Femur (tissue), 1 donor: Measurements from ENCODE around the gene C1orf21.

Experiments used
- DNase-seq: peaks from one replicate; pipeline ENCODE4 v3.0.0-alpha.2; 2017

The C1orf21 gene

DNA sequence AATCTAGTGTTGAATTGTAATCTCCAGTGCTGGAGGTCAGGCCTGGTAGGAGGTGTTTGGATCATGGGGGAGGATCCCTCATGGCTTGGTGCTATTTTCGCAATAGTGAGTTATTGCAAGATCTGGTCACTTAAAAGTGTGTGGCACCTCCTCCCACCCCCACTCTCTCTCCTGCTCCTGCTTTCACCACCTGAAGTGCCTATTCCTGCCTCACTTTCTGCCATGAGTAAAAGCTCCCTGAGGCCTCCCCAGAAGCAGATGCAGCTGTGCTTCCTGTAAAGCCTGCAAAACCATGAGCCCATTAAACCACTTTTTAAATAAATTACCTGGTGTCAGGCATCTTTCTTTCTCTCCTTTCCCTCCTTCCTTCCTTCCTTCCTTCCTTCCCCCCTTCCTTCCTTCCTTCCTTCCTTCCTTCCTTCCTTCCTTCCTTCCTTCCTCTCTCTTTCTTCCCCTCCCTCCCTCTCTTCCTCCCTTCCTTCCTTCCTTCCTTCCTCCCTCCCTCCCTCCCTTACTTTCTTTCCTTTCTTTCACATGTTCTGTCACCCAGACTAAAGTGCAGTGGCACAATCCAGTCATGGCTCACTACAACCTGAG is 172.4 kb downstream of the C1orf21 start:
- no peak for DNase-seq

DNA sequence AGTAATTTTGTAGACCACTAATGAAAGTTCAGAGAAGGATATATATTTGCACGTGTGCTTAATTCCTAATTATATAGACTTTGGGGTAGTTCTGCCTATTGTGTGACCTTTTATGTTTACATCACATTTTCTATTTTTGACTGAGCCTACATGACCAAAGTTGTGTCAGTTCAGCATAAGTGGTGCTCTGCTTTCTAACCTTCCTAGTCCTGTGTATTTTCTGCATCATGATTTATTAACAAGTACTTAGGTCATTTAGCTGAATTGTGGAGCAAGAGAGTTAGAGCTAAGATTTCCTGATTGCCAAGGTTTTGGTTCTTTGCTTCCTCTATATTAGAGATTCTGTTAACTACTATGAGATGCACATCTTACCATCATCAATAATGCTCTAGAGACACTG is 176.0 kb downstream of the C1orf21 start:
- DNase-seq = no peak

DNA sequence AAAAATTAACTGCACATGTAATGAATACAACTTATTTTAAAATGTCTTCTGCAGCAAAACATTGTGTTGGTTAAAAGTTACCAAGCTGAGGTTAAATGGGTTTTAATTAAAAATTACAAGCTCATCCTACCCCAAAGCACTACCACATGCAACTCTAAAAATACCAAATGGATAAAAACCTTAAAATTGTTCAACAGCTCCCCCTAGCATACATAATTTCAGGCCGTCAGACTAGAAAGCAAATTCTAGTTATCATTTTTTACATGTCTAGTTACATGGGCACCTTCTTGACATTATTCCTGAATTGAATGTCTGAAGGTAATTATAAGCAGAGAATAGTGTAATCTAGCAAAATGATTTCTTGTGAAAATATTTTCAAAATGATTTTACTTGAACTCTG is 176.5 kb downstream of the C1orf21 start:
- no peak for DNase-seq

DNA sequence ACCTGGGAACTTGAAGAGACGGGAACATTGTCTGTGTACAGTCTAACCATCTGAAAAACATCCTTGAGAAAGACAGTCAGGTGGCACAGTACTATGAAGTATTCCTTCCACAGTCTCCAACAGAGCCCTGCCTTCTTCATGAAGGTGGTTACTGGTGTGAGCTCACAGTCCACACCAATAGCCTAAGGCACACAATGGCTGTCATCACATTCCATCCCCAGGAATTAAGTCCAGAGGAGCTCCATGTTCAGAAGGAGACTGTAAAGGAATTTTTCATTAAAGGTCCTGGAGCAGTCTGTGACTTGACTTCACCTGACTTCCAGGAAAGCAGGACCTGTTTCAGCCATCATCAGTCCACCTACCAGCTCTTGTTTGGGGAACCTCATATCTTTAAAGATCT is 180.2 kb downstream of the C1orf21 start:
- DNase-seq = no peak

DNA sequence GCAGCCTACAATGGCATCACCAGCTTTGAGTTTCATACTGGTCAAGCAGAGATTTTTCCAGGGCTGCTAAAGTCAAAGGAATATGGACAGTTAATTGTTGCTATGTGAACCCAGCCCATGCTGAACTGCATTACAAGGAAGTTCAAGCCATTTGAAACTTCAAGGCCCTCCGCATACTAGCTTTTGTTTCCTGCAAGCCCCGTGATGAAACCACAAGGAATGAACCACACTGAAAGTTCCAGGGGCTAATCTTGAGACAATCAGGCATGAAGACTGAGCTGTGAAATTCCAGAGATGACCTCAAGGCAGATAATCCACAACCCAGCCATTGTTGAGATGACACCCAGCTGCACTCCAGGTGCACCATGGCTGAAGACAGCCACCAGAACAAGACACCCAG is 180.8 kb downstream of the C1orf21 start:
- DNase-seq = no peak

DNA sequence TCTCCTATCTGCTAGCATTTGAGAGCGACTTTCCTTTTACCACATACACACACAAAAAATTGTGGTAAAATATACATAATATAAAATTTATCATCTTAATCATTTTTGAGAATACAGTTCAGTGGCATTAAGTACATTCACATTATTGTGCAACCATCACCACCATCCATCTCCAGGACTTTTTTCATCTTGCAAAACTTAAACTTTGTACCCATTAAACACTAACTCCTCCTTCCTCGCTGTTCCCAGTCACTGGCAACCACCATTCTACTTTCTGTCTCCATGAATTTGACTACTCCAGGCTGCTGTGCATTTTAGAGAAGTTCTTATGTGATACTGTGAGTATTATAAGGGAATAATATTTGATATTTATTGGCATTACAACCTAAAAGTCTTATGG is 181.3 kb downstream of the C1orf21 start:
- DNase-seq = no peak

DNA sequence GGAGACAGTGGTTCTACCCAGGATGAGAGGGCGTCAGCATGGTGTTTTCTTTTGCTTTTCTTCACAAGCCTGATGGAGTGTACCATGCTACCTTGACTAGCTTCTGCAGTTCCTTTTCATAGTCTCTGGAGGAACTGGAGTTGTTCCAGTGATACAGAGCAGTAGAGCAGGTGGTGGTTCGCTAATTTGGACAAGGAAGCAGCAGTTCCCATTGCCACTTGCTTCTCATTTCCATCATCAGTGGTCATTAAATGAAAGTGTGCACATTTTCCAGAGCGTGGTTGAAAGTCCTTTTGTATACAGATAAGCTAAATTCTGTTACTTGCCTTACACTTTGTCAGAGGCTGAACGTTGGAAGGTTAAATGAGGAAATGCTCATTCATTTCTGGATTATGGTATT is 182.3 kb downstream of the C1orf21 start:
- DNase-seq = no peak

DNA sequence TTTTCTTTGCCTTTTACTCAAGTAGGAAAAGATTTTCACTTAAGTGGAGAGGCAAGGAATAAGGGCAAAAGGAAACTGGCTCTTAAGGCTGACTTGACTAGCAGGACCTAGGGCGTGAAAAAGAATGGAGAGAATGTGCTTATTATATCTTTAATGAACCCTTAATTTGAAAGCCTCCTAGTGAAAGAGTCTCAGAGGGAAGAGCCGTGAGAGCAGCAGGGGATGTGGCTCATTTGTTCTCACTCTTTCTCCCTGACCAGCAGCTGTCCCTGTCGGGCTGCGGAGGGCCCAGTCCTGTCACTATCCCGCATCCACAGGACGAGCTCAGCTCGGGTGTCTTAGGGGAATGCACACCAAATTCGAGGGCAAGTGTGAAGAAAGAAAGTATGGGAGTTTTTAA is 187.8 kb downstream of the C1orf21 start:
- no peak for DNase-seq

DNA sequence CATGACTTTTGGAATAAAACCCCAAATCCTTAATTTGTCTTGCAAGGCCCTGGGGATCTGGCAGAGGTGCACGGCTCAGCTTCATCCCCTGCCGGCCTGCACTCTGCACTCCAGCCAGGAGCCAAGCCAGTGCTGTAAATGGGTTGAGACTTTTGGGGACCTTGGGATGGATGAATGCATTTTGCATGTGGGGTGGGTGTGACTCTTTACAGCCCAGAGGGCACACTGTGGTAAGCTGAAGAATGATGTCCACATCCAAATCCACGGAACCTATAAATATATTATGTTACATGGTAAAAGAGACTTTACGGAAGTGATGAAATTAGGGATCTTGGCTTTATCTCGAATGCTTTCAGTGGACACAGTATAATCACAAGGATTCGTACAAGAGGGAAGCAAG is 190.0 kb downstream of the C1orf21 start:
- DNase-seq = no peak

DNA sequence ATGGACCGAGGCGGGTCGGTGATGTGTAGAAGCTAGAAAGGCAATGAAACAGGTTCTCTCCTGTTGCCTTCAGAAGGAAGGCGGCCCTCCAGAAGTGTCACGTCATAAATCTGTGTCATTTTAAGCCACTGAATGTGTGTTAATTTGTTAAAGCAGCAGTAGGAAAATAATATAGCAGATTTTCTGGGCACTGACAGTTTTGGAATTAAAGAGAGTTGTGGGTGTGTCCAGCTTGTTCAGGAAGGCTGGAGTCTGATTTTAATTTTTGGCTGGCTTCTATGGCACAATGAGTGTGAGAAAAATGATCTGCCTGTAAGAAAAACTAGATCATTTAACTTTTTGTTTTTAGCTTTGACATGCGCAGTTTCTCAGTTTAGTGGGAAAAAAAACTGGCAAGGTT is 190.5 kb downstream of the C1orf21 start:
- DNase-seq = peak; percentile 51

DNA sequence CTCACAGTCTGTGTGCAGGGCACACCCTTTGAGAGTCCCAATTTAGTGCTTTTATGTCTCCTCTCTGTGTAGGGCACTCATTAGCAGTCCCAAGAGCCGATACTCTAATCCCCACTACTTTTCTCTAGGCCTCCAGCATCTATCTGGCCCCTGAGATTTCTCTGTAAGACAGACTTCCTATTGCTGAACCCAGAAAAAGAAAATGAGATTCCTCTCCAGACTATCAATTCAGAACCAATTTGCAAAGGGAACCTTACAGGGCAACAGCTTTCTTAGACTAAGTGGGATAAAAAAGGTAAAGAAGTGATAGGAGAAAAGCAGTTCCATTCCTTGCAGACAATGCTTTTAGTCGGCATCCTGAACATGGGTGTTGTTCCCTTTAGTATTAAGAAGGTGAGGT is 195.6 kb downstream of the C1orf21 start:
- DNase-seq = no peak

DNA sequence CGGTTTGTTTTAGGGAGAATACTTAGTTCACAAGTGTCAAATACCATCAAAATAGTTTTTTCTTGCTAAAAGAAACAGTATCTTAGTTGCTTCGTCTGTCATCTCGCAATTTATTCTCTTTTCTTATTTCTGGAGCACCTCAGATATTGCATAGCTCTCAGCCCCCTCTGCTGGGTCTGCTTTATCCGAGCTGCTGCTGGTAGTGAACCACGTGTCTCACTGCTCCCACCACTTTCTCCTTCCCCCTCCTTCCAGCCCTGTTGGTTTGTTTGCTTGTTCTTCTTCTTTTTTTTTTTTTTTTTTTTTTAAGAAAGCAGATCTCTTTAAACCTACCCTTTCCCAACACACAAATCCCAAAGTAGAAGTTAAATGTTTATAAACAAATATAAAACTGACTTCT is 197.0 kb downstream of the C1orf21 start:
- DNase-seq = no peak

DNA sequence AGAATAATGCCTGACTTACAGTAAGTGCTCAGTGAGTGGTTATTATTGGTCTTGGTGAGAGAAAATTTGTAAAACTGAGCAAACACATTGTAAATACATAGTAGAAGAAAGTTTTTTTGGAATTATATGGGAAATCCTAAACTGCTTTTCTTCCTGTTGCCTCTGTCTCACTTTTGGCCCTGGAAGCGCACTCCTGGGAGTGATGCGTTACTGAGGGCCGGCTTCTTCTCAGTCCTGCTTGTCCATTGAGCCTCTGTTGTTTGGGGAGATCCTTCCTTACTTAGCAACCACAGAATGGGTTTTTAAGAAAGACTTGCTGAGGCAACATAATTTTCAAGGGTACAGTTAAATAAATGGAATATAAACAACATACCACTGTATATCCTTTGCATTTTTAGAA is 201.9 kb downstream of the C1orf21 start:
- peak; percentile 37 for DNase-seq

DNA sequence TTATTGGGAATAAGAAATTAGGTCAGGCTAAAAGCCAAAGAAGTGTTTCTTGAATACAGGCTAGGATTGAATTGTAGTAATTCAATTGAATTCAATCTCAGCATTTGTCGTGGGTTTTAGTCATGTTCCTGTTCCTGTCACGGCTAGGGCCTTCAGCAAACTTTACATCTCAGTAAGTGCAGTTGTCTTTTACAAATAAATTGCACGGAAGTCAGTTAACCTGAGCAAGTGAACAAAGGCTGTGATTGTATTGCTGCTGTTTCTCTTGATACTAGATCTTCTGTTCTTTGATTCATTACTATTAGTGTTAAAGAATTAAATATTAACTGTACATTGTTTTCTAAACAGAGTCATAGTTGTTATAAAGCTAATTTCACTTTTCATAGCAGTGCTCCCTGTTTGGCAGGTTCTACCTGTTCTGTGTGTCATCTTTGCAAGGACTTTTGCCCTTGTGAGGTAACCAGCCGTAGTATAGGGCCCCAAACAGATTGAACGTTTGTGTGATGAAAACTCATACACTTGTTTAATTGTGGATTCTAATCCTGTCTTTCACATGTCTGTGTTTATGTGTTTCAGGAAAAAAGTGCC is 203.4 kb downstream of the C1orf21 start:
- no peak for DNase-seq

DNA sequence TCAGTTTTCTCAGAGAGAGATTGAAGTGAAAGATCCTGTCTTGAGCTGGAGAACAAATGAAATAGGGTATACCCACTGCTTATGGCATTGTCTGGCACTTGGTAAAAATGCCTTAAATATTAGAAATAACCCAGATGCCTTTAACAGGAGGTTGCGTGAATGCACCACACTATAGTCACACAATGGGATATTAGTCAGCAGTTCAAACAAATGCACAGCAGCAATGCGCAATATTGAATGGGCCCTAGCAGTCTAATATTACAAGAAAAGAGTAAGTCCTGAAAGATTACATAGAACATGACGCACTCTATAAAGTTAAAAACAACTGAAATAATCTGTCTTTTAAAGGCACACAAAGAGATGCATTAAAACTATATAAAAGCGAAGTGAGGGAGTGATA is 206.8 kb downstream of the C1orf21 start:
- DNase-seq = no peak

DNA sequence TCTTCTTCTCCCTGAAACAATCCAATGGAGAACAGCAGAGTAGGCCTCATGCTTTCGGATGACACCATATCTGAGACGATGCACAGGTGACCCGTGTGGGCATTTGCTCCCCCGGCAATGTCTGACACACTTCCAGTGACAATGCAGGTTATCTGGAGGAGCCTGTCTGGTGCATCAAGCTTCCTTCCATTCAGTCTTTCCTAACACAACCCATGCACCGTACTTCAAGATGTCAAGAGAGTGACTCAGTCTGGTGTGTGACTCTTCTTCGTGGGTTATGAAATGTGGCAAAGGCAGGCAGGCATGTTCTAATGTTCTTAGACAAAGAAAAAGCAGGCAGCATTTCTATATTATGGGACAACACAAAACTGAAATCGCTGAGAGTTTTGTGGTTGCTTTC is 208.8 kb downstream of the C1orf21 start:
- no peak for DNase-seq

DNA sequence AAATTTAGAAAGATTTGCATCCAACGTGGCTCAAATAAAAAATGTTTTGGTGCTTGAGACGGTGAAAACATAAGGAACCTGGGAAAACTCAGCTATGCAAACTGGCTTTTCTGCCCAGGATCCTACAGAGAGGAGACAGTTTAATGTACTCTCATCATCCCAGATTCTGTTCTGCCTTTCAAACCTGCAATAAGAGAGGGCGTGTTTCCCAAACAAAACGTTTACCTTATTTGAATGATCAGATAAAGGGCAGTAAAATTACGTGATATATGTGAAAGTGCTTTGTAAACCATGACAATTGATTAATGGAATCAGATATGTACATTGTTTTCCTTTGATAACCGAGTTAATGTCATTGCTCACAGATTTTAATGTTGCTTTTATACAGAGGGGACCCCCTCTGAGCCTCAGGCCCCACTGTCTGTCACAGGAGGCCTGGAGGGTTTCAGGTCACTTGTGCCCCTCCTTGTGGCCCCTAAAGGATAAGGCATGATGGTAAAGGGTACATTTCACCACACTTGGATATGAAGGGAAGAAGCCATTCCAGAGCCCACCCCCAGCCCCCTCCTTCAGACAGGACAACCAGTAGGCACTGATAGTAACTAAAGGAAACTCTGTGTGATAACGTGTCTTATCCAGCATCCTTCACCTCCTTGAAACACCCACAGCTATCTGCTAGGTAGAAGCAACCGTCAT is 210.3 kb downstream of the C1orf21 start:
- DNase-seq = no peak

DNA sequence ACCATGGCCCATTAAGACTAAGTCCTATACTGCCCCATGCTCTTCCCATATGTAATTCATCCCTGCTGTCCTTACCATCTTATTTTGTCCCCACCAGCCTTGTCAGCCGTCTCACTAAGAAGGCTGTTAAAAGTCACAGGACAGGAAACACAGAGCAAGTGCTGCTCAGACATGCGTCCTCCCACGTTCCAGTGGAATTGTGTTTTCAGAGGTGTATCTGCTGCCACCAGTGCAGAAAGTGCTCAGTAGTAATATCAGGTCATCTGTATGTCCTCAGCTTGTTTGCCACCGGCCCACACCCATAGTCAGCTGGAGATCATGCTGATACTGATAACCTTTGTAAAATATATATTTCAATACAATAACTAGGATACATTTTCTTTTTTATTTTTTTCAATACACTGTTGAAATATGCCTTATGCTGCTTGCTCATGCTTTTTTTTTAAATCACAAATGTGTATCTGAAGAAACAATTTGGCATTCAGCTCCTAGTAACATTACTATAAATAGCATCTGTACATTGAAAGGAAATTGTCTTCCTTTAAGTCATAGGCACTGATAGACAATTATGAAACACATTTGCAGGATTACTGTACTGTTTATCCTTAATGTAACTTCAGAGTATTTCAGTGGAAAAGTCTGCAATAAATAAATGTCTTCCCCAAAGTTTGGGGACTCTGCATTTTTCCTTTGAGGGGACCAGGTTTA is 211.0 kb downstream of the C1orf21 start:
- no peak for DNase-seq

DNA sequence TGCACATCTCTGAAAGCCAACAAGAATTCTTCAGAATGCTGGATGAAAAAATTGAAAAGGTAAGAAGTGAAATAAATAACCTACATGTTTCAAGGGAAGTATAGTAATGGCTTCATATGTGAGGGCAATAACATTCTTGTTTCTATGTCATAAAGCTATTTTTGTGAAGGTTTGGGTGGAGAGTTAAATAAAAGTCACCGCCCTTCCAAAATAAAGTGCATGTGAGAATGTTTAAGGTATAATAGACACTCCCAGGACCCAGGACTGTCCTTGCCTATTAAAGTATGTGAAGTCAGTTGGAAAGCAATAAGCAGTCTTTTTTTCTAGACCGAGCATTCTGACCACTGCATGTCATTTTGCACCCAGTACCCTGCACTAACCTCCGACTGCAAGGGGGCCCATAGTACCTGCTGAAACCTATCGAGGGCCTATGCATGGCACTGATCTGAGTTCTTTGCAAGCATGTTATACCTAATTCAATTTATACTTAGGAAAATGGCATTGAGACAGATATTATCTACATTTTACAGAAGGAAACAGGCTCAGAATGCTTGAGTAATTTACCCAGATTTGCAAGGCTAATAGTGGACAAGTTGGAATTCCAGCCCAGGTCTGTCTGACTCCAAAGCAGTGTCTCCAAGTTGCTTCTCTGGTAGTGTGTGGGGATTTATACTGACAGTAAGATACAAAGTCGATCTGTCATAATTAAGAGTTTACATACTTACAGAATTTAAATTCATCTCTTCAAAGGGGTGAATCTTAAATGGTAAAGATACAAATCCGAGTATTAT is 211.8 kb downstream of the C1orf21 start:
- no peak for DNase-seq

DNA sequence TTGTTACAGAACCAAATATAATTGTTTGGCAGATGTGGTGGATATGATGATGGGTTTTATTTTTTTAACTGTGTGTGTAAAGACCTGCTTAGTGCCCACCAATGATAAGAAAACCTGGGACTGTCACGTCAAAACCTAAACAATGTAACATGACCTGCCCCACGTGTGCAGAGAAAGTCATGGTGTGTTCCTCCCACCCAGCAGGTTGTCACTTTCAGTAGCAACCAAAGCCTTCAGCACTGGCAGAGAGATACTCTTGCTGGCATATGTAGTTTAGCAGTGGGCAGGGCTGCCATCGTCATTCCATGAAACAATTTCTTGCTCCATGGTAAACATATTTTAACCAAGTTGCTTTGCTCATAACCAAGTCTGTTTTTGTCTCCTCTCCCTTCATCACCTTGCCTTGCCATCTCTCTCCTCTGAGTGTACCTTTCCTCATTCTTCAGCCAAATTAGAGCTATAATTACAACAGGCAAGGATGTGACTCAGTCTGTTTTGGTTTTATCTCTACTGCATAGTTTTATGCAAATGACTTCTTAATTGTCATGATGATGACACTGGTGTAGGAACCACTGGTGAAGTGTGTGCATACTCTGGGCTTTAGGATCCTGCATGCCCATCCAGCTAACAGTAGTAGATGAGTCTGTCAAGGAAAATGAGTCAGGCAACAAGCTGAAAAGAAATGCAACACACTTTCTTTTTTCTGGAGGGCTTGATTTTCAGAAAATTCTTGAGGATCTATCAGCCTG is 217.5 kb downstream of the C1orf21 start:
- no peak for DNase-seq

DNA sequence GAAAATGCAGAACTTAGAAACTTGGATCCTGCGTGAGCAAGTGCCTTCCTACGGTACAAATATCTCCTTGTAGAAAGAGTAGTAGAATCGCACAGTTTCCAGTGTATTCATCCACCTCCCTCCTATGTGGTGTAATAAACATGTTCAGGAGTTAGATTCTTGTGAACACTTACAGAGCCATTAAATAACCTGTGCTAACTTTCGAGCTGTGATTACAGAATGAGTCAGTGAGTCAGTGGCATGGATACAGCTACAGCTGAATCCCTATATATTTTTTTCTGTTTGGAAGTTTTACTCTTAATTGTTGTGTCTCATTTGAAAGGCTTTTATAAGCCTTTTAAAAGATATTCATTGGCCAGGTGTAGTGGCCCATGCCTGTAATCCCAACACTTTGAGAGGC is 219.1 kb downstream of the C1orf21 start:
- no peak for DNase-seq

DNA sequence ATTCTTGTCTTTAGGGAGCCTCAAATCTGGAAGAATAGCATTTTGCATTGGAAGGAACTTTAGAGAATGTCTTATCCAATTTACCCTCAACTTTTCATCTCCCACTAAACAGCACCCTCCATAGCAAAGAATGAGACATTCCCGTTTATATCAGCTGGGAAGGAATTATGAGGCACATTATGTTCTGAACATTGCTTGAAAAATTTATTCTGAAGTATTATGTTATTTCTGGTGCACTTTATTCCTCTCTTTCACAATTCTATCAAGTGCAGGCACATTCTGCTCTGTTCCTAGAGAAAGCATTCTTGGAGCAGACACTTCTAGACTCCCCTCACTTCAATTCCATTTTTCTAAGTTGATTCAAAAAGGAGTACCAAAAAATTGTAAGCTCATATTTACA is 220.0 kb downstream of the C1orf21 start:
- no peak for DNase-seq

DNA sequence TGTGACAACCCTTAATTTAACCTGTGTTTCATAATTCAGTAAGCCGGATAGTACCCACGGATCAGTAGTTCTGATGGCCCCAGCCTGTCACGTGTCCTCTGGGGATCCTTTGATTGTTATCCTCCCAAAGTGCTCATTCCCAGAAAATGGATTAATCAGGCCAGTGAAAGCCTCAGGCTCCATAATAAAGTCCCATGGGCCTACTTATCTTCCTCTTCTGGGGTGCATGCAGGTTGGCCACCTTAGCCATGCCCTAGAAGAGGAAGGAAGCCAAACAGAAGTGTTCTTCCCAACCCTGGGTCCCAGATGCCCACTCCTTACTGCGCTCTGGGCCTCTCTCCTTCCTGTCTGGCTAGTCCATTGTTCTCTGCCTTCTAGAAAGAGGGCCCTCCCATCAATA is 221.8 kb downstream of the C1orf21 start:
- DNase-seq = no peak
